Activated CD8-positive, alpha-beta T cell treated with anti-CD3 and anti-CD28 coated beads for 36 hours (primary cell): ENCODE measurements around the gene NAALADL2. TPM values are rescaled to one million over a fixed set of nuclear protein-coding genes. Genes with fewer than 3 reads are reported as not detected.

Experiments
- ATAC-seq: fragments of 200-7000 bp; cut with Tn5 transposase; one replicate; pipeline ENCODE4 v1.10.0; 2021; ENCODE audit warnings: mild to moderate bottlenecking, moderate library complexity
- CTCF ChIA-PET: fragments of 350-600 bp; sonication (Branson Sonifier 250); formaldehyde crosslinking; loops from one replicate; lab custom pipeline; 2021; ENCODE audit warnings: antibody characterized with exemption; lab: Charles Lee
- POLR2A ChIA-PET: fragments of 350-600 bp; sonication (Branson Sonifier 250); formaldehyde crosslinking; loops from one replicate; lab custom pipeline; 2021; ENCODE audit warnings: antibody characterized with exemption; lab: Charles Lee
- DNase-seq: peaks from one replicate; pipeline ENCODE4 v3.0.0-alpha.2; 2020
- H3K27ac Mint-ChIP-seq: one replicate; pipeline ENCODE4 v1.8.0; 2021; ENCODE audit warnings: mild to moderate bottlenecking, mixed read lengths
- H3K27me3 Mint-ChIP-seq: one replicate; pipeline ENCODE4 v1.8.0; 2021; ENCODE audit warnings: mixed read lengths
- H3K36me3 Mint-ChIP-seq: one replicate; pipeline ENCODE4 v1.8.0; 2021; ENCODE audit warnings: low read depth, mixed read lengths
- H3K4me1 Mint-ChIP-seq: one replicate; pipeline ENCODE4 v1.8.0; 2021; ENCODE audit warnings: low read depth, mixed read lengths
- H3K4me3 Mint-ChIP-seq: one replicate; pipeline ENCODE4 v1.8.0; 2021; ENCODE audit warnings: mild to moderate bottlenecking, moderate library complexity, mixed read lengths
- H3K9me3 Mint-ChIP-seq: one replicate; pipeline ENCODE4 v1.8.0; 2021; ENCODE audit warnings: mixed read lengths
- intact Hi-C: fragments of 100-400 bp; cut with micrococcal nuclease; formaldehyde crosslinking; loops from one replicate; pipeline ENCODE4 v1.10.0; 2022
- total RNA-seq, 2 experiments: library from RNA; stranded (reverse); gene quantifications; one replicate each; pipeline ENCODE4 v1.2.3, GENCODE V29; 2021
- TF ChIP-seq, protein P1 (sequence below): fragments of 200-600 bp; IDR thresholded peaks from one replicate; pipeline ENCODE4 v1.8.0; 2022; ENCODE audit warnings: antibody characterized with exemption, mild to moderate bottlenecking

The NAALADL2 gene
- total RNA-seq, 2 experiments from 2014 or later: 0.60 TPM; not detected in 1

DNA sequence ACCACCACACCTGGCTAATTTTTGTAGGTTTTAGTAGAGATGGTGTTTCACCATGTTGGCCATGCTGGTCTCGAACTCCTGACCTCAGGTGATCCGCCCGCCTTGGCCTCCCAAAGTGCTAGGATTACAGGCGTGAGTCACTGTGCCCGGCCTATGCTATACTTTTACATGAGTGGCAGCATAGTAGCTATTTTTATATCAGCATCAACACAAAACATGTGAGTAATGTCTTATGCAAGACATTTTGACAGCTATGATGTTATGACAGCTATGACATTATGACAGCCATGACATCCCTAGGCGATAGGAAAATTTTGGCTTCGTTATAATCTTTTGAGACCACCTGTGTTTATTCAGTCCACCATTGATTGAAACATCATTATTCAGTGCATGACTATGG, 4.1 kb upstream of the NAALADL2 start:
- Mint-ChIP-seq H3K4me1 (no peaks in the 10 kb centered on the region), H3K9me3 (peaks cover 6% of the 10 kb centered on the region), H3K27me3 (no peaks in the 10 kb centered on the region), H3K27ac (no peak overlapping the region), H3K36me3 (no peaks in the 10 kb centered on the region), H3K4me3 (no peak overlapping the region)
- DNase-seq (no peak), ATAC-seq (no peak)
- intact Hi-C loops: no loop called here
- TF ChIP-seq, protein P1, sequence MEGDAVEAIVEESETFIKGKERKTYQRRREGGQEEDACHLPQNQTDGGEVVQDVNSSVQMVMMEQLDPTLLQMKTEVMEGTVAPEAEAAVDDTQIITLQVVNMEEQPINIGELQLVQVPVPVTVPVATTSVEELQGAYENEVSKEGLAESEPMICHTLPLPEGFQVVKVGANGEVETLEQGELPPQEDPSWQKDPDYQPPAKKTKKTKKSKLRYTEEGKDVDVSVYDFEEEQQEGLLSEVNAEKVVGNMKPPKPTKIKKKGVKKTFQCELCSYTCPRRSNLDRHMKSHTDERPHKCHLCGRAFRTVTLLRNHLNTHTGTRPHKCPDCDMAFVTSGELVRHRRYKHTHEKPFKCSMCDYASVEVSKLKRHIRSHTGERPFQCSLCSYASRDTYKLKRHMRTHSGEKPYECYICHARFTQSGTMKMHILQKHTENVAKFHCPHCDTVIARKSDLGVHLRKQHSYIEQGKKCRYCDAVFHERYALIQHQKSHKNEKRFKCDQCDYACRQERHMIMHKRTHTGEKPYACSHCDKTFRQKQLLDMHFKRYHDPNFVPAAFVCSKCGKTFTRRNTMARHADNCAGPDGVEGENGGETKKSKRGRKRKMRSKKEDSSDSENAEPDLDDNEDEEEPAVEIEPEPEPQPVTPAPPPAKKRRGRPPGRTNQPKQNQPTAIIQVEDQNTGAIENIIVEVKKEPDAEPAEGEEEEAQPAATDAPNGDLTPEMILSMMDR: no peak
- ChIA-PET POLR2A (no interaction called here), CTCF (no interaction called here)

DNA sequence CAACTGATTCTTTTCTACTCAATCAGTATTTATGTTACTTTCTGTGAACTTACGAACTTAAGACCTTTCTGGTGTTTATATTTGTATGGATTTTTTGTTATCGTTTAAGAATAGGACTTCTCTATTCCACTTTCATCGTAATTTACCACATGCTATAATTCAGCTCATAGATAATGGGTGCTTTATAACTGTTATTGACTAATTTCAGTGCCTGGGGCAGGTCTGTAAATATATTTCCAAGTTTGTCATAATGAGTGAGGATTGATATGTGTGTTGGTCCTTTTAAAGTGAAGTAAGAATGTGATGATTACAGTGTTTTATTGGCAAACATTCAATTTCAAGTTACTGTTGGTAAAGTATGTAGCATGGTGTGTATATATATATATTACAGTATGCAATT, 1.8 kb upstream of the NAALADL2 start:
- H3K4me3 Mint-ChIP-seq: no peak overlapping the region
- intact Hi-C loops: no loop called here
- ChIA-PET CTCF (no interaction called here), POLR2A (no interaction called here)
- ATAC-seq: no peak
- DNase-seq: no peak
- H3K27ac Mint-ChIP-seq: no peak overlapping the region
- peaks cover 6% of the 10 kb centered on the region for H3K9me3 Mint-ChIP-seq
- H3K27me3 Mint-ChIP-seq: no peaks in the 10 kb centered on the region
- no peaks in the 10 kb centered on the region for H3K36me3 Mint-ChIP-seq
- TF ChIP-seq, protein P1: no peak
- no peaks in the 10 kb centered on the region for H3K4me1 Mint-ChIP-seq

DNA sequence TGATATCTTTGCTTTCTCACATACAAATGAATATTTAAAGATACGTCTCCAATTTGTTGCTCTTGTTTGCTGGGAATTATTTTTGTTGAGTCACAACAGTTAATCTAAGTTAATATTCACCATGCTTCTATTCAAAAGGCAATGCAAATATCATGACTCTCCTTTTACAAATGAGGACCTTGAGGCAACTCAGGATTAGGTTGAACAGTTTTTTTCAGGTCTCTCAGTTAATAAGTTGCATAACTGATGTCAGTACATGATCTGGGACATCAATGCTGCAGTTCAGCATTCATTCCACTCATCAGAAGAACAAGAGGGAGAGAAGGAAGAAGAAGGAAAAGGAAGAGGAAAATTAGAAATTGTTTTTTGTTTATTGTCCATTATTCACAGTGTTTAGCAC, 781 bp upstream of the NAALADL2 start:
- Mint-ChIP-seq H3K9me3 (peaks cover 4% of the 10 kb centered on the region), H3K27me3 (no peaks in the 10 kb centered on the region)

DNA sequence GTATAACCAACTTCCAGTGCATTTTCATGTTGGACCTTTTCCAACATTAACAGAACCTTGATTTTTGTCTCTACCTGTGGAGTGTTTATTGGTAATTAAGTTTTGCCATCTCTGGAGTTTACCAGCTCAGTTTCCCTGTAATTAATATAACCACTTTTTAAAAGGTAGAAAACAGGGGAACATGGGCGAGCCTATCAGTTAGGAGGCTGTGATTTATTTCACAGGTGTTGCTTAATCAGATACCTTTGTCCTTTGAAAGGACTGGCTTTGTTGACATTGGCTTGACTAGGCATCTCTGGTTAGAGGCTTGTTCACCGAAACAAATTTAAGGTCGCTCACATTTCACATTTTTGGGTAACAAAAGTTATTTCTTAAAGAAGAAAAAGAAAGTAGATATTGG, 622 bp downstream of the NAALADL2 start:
- TF ChIP-seq, protein P1: no peak
- ChIA-PET CTCF (no interaction called here), POLR2A (no interaction called here)
- Mint-ChIP-seq H3K4me3 (no peak overlapping the region), H3K27me3 (no peaks in the 10 kb centered on the region), H3K4me1 (no peaks in the 10 kb centered on the region), H3K36me3 (no peaks in the 10 kb centered on the region), H3K9me3 (no peaks in the 10 kb centered on the region), H3K27ac (no peak overlapping the region)
- intact Hi-C loops: no loop called here
- DNase-seq: no peak
- ATAC-seq: no peak

More for the DNA sequence above, 781 bp upstream of the NAALADL2 start:
- Mint-ChIP-seq H3K4me3 (no peak overlapping the region), H3K27ac (no peak overlapping the region), H3K4me1 (no peaks in the 10 kb centered on the region), H3K36me3 (no peaks in the 10 kb centered on the region)
- intact Hi-C loops: no loop called here
- ChIA-PET CTCF (no interaction called here), POLR2A (no interaction called here)
- TF ChIP-seq, protein P1: no peak
- ATAC-seq: no peak
- no peak for DNase-seq

DNA sequence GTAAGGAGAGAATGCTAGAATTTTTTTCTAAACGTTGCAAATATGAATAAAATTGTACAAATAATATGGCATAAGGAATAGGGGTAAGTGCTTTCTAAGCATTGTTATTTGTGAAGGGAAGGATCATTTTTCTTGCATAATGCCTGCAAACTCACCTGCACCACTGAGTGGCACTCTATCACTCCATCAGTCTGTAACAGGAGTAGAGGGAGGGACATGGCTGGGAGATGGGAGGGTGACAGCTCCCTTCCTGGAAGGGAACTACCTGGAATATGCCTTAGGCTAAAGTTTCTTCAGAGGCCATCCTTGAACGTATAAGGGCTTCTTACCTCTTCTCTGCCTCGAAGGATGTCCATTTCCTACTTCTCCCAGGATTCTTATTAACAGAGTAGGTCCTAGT, 3.0 kb downstream of the NAALADL2 start:
- no peak overlapping the region for H3K27ac Mint-ChIP-seq
- H3K9me3 Mint-ChIP-seq: no peaks in the 10 kb centered on the region
- TF ChIP-seq, protein P1: no peak
- ChIA-PET POLR2A (no interaction called here), CTCF (no interaction called here)
- no peak for ATAC-seq
- no peak for DNase-seq
- H3K4me3 Mint-ChIP-seq: no peak overlapping the region
- no peaks in the 10 kb centered on the region for H3K4me1 Mint-ChIP-seq
- intact Hi-C loops: no loop called here
- no peaks in the 10 kb centered on the region for H3K27me3 Mint-ChIP-seq
- H3K36me3 Mint-ChIP-seq: no peaks in the 10 kb centered on the region
